SKM-1 (cell line): Measurements from ENCODE around the gene PRAC2.
"Not testable (repeated sequence)": the region's sequence is repeated elsewhere in the genome, so short reads cannot be mapped to it uniquely, and the experiment has no call there.

Source experiments
- DNase-seq: peaks from one replicate; lab custom pipeline; 2025; ENCODE audit not compliant: unreplicated experiment; lab: John Stamatoyannopoulos, UW

The PRAC2 gene

DNA sequence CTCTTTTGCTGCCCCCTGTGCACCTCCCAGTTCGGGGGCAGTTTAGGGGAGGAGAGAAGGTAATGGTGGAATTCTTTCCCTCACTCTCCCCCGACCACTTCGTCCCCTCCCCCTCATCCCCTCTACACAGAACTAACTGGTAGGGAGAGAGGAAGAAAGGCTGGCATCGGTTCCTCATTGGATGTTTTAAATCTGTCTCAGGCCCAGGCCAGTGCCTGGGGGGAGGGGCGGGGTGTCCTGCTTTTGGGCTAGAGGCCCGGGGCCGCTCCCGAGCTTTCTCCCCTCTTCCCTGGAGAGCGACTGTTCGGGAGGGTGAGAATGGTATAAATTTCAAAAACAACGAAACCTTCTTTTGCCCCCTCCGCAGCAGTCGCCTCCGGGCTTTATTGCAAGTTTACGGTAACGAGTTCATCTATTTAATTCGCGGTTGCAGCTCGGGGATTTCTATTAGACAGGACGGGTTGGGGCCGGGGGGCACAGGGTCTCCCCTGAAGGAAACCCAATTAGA is at the start of gene PRAC2:
Gene PRAC2 (plus strand): TSS at position 271 of the 508 bp plus-strand sequence. CDS start 1,226 bp downstream, outside the sequence.
- peak; percentile 63 for DNase-seq

DNA sequence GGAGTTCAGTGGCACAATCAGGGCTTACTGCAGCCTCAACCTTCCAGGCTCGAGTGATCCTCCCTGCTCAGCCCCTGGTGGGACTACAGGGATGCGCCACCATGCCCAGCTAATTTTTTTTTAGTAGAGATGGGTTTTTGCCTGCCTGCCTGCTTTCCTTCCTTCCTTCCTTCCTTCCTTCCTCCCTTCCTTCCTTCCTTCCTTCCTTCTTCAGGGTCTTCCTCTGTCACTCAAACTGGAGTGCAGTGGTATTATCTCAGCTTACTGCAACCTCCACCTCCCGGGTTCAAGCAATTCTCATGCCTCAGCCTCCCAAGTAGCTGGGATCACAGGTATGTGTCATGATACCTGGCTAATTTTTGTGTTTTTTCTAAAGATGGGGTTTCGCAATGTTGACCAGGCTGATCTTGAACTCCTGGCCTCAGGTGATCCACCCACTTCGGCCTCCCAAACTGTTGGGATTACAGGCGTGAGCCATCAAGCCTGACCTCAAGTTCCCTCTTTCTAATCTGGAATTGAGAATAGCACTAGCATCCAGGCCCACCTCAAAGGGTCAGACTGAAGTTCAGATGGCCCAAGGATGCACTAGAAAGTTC is 45.9 kb upstream of the PRAC2 start:
- DNase-seq: no peak

DNA sequence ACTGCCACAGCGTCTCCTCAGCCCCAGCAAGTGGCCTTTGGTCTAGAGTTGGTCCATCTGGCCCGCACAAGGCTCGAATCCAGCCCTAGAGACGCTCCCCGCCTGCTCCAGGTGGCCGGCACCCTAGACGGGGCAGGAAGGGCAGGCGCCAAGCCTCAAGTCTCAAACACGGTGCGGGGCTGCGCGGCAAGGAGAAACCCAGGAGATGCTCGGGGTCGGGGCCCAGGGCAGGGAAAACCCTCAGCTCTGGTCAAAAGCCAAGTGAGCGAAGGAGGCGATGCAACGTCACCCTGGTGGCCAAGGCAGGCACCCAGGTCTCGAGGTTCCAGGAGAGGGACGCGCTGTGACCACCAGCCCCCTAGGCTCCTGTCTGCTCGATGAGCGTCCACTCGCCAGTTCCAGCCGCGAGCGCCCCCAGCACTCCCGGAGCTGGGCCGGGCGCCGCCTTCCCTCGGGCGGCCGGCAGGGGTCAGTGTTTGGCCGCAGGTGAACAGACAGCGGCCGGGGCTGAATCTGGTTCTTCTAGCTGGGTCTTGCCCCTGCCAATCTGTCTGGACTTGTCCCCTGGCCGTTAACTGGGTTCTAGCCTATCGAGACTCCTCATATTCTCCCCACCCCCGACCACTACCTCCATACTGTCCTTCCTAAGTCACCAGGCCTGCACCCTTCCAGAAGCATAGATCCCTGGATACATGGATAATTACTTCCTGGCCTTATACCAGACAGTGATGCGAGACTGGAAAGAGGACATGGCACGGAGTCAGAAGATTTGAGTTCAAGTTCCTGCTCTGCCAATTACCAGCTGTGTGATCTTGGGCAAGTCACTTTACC is 44.6 kb upstream of the PRAC2 start:
- peak; percentile 29 for DNase-seq

DNA sequence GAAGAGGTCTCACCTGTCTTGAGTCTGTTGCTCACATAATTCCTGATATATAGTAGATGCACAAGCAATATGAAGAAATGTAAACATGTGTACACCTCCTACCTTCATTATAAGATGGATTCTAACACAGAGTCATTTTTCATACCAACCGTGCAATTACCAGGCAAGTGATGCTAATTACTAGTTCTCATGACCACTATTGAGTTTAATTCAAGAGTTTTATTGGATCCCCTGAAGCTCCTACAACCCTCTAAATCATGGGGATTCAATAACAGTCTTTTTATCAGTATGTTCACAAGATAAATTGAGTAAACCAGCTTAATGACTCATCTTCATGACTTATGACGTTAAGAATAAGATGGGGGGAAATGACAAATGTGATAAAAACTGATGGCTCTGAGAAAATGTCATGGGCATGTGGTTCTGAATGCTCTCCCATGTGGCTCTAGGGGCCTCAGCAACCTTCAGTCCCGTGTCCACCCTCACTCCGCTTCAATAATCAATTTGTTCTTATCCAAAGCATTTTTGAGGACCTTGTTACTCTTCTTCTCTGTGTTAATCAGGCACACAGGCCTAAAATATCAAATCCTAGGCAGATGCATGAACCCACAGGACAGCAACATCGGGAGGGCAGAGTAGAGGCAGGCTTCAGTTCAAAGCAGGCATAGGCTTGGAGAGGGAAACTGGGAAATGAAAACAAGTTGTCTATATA is 43.4 kb upstream of the PRAC2 start:
- no peak for DNase-seq

DNA sequence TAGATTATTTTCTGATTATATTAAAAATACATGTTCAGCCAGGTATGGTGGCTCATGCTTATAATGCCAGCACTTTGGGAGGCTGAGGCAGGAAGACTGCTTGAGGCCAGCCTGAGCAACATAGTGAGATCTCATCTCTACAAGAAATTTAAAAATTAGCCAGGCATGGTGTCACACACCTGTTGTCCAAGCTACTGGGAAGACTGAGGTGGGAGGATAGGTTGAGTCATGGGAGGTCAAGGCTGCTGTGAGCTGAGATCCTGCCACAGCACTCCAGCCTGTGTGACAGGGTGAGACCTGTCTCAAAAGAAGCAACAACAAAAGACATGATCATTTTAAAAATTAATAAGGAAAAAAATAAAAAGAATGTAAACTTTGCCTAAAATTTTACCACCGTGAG is 41.4 kb upstream of the PRAC2 start:
- no peak for DNase-seq

DNA sequence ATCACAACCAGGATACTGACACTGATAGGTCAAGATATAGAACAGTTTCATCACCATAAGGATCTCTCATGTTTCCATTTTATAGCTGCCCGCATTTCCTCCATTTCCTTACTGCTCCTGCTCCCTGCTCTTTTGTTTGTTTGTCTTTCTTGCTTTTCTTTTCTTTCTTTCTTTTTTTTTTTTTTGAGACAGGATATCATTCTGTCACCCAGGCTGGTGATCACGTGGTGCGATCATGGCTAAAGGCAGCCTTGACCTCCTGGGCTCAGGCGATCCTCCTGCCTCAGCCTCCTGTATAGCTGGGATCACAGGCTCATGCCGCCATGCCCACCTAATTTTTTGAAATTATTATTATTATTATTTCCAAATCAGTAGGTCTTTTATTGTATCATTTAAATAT is 32.3 kb upstream of the PRAC2 start:
- DNase-seq: no peak

DNA sequence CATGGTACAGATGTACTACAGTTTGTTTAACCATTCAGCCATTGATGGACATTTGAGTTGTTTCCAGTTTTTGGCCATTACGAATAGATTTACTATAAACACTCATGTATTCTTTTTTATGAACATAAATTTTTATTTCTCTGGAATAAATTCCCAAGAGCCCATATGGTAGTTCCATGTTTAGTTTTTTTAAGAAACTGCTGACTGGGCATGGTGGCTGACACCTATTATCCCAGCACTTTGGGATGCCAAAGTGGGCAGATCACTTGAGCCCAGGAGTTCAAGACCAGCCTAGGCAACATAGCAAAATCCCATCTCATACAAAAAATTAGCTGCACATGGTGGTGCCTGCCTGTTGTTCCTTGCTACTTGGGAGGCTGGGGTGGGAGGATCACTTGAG is 30.9 kb upstream of the PRAC2 start:
- DNase-seq: no peak

DNA sequence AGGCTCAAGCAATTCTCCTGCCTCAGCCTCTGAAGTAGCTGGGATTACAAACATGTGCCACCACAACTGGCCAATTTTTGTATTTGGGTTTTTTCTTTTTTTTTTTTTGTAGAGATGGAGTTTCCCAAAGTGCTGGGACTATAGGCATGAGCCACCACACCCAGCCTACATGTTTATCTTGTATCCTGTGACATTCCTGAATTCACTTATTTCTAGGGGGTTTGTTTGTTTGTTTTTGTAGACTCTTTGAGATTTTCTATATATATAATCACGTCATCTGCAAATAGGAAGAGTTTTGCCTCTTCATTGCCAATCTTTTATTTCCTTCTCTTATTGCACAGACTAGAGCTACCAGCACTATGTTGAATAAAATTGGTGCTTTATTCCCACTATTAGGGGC is 29.8 kb upstream of the PRAC2 start:
- no peak for DNase-seq

DNA sequence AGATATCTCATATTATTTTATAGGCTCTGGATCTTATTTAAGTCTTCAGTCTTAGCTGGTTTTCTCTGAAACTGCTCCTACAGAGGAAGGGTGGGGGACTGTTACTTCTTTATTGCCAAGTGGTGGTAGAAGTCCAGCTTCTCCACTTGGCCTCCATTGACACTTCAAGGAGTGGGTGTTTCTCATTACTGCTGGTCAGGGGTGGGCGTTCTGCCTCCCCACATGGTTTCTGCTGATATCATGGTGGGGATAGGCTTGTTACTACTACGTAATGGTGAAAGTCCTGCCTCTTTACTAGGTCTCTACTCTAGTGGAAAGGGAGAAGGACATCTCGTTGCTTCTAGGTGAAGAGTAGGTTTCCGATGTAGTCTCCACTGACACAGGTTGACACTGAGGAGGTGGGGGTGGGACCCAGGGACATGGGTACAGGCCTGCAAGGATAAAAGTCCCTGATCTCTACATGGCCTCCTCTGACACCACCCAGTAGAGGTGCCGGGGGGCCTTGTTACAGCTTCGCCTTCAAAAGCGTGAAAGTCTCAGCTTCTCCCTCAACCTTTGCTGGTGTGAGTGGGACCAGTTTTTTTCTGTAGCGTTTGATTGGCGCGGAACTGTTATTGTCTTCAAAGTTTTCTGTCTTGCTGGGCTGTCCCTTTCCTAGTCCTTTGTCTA is 21.0 kb upstream of the PRAC2 start:
- DNase-seq: no peak

DNA sequence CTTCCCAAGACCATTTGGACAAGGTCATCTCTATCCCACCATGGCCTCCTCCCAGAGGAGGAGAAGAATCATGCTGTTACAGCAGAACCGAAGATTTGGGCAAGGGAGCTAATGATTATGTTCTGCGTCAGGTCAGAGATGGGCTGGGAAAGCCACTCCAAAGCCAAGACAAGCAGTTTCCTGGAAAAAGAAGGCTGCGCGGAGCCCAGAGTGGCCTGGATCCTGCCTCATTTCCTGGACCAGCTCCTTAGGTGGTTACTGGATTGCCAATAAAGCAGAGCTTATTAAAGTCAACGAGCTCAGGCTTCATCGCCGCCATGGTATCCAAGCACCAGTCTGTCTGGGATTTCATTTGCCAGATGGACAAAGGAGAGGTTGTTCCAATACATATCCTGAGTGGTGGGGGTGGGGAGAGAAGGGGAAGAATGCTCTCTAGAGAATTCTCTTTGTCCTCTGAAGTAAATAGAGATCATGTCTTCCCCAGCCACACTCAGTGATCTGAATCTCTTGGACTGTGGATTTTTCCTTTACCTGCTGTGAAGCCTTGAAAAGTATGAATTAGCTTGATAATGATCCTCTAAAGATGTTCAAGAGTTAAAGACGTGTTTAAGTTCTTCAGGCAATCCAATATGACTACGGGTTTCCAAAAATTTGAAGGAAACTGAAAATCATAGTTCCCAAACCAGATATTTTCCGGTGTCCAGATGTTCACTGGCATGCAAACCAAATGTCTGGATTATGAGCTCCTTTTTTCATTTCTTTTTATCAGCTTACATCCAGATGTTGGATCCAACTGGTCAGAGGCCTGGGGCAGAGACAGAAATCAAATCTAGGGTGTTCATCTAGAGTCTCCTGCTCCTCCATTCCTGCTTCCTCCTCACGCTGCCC is 18.4 kb upstream of the PRAC2 start:
- DNase-seq: no peak

DNA sequence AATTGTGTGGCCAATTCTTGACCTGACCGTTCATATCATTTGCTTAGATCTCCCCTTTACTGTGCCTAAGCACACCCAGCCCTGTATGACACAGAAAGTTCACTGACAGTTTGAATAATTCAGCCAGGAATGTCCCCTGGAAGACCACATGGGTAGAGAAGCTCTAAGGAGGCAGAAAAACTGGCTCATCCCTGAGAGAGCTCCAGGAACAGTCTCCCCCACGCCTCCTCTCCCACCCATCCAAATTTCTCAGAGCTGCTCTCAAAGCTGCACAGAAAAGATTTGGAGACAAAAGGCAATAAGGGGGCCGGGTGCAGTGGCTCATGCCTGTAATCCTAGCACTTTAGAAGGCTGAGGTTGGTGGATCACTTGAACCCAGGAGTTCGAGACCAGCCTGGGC is 11.9 kb upstream of the PRAC2 start:
- no peak for DNase-seq

DNA sequence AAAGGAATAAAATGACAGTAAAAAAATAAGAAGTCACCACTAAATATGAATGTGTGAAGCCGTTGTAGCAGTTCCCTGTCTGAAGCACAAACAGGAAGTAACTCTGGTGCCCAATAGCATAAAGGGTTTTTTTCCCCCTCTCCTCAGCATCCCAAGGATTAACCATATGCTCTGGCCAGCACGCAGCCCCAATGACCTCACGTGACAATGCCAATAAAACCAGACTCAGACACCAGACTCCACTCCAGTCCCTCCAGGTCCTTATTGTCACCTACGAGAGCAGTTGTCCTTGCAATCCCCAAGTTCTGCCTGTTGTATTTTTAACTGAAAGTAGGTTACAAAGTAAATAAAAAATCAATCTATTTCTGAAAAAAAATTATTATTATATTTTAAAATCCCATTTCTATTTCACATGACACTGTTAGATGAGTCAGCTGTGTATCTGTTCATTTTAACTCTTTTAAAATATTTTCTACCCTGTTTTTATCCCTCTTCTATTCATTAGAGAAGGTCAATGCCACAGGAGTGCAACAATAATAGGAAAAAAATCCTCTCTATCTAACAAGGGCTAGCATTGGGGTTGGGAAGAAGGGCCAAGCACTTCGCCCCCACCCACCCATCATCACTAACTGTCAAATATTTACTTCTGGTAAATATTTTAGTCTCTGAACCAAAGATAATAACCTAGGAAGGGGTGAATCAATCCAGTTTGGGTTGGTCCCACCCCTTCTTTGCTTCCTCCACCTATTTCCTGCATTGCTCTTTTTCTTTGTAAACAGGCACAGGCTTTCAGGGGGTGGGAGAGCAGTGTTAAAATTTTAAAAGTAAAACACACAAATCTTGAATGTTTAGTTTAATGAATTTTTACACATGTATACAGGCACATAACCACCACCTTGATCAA is 7.2 kb upstream of the PRAC2 start:
- DNase-seq: no peak

DNA sequence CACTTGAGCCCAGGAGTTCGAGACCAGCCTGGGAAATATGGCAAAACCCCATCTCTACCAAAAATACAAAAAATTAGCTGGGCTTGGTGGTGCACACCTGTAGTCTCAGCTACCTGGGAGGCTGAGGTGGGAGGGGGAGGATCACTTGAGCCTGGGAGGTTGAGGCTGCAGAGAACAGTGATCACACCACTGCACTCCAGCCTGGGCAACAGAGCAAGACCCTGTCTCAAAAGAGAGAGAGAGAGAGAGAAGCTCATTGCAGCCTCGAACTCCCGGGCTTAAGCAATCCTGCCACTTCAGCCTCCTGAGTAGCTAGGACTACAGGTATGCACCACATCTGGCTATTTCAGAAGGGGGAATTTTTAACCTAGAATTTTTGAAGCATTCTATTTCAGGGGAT is 6.4 kb upstream of the PRAC2 start:
- not testable (repeated sequence) for DNase-seq

DNA sequence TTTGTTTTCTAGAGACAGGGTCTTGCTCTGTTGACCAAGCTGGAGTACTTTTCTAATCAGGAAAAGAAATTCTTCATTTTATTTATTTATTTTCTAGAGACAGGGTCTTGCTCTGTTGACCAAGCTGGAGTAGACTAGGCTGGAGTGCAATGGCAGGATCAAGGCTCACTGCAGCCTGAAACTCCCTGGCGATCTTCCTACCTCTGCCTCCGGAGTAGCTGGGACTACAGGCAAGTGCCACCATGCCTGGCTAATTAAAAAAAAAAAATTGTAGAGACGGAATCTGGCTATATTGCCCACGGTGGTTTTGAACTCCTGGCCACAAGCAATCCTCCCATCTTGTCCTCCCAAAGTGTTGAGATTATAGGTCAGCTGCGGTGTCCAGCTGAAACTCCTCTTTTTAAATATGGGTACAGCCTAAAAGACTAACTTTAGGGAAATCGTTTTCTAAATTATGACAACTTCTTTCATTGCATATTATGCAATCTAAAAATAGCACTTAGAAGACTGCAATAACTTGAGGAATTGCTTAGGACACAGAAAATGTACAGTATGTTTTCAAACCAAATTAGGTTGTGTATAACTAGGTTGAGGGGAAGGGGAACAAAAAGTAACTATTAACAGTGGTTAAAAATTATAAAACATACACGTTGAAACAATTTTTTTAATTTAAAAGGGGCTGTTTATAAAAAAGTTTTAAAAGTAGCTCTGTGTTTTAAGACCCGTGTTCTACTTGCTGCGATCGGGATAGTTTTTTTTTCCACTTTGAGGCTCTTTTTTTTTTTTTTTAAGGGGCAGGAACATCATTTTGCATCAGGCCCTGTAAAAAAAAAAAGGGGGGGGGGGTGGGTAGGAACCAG is 5.4 kb upstream of the PRAC2 start:
- DNase-seq: no peak

DNA sequence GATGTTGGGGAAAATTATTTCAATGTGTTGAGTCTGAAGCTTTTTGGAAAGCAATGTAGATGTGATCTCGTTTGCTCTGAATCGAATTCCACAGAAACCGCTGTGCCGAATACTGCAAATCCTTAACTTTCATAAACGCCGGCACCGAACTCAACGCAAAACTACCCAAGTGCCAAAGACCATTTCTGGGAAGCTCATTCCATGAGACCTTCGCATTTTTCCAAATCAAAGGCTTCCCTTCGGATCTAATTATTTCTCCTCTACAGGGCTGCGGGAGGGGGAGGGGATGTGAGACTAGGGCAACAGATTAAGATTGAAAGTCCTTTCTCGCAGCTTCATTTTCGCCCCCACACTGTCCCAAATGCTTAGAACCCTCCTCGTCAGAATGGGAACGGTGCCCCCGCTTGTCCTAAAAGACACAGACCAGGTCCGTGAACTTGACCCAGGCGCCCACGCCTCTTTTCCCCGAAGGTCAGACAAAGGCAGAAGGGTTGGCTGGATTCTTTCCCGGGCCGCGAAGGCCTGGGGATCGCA is 4.7 kb upstream of the PRAC2 start:
- no peak for DNase-seq

DNA sequence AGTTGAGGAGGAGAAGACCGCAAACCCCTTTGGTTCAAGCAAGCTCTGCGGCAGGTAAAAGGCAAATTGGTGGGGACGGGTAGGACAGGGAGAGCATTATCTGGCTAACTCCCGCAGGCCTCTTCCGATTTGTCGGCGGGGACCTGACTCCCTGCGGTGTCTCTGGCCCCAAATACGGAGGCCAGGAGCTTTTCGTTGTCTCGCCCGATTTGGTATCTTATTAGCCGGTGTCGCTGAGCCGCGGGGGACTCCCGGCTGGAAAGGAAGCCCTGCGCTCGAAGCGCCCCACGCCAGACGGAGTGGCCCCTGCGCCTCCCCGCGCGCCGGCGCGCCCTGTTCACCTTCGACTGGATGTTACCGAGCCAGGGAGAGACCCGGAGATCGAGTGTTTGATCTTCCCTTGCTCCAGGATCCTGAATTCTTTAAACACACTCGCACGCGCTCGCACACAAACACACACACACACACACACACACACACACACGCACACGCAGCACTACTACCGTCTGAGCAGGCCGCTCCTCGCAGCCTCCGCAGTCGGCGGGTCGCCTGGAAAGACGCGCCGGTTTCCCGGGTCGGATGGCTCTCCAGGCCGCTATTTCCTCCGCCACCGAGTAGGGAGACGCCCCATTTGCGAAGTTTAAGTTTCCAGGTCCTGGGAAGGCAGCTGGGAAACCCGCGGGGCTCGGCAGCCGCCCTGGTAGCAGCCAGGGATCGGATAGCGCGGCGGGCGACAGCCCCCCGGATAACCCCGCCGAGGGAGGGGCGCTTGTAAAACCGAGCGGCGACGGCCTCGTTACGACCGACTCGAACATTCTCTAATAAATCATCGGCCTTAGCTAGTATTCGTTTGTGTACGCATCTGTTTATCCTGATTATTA is 4.0 kb upstream of the PRAC2 start:
- DNase-seq: no peak

DNA sequence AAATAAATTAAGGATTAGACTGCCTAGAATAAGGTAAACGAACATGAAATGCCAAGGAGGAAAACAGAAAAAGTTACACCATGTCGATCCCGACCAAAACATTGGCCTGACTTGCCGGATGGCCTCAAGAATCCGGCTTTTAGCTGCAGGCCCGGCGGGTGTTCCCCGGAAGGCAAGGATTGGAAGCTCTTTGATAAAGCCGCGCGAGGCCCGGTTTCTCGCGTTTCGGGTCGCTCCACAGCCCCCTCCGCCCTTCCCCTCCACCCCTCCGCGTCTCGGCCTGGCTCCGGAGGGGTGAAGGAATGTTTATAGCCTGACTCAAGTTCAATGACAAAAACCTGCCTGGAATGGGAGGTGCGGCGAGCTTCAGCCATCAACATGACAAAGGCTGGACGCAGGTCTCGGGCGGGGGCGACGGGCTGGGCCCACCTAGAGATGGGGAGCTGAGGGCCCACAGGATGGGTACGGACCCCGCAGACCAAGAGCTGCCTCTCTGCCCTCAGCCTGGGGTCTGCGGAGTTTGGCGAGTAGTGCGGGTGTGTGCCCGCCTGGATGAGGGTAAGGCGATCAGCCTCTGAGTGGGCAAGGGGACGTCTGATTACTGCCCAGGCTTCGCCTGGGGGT is 3.2 kb upstream of the PRAC2 start:
- DNase-seq: no peak
